Activated T-cell treated with anti-CD3 and anti-CD28 coated beads, Interleukin-2, amount 50 U/mL, for 1 hour (primary cell): Measurements from ENCODE around the gene TTLL8.
"Not testable (repeated sequence)": the region's sequence is repeated elsewhere in the genome, so short reads cannot be mapped to it uniquely, and the experiment has no call there.

Experiments
- DNase-seq: peaks from one replicate; pipeline ENCODE4 v3.0.0-alpha.2; 2020

TTLL8 gene

DNA sequence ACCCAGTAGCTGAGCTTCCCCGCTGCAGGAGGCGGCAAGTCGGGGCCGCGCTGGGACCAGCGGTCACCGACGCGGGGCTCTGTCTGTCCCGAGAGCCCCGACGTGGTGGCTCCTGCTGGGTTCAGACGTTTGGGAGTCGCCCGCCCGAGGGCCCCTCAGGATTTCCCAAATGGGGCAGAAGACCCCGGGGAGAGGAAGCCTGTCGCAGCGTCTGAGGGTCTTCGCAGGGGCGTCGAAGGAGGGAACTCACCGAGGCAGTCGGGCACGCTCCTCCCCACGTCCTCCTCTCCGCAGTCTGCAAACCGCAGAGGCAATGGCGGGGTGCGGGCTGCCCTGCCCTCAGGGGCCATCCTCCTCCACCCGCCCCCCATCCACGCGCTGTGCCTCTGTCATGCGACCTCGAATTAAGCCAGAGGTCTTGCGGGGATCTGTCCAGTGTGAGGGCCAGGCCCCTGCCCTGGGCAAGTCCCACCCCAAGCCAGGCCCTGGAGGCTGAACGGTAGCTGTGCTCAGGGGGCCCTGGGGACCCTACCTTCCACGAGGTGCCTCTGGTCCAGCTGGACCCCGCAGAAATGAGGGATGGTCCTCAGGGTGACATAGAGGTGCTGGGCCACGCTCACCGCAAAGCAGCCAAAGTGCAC, 58.0 kb downstream of the TTLL8 start:
- no peak for DNase-seq

GRCh38 chr22:49999063-49999945, 58.8 kb downstream of the TTLL8 start:
- peak; percentile 38 for DNase-seq

- no peak for DNase-seq
Measured at GRCh38 chr22:49998718-49999062, 59.4 kb downstream of the TTLL8 start.

DNA sequence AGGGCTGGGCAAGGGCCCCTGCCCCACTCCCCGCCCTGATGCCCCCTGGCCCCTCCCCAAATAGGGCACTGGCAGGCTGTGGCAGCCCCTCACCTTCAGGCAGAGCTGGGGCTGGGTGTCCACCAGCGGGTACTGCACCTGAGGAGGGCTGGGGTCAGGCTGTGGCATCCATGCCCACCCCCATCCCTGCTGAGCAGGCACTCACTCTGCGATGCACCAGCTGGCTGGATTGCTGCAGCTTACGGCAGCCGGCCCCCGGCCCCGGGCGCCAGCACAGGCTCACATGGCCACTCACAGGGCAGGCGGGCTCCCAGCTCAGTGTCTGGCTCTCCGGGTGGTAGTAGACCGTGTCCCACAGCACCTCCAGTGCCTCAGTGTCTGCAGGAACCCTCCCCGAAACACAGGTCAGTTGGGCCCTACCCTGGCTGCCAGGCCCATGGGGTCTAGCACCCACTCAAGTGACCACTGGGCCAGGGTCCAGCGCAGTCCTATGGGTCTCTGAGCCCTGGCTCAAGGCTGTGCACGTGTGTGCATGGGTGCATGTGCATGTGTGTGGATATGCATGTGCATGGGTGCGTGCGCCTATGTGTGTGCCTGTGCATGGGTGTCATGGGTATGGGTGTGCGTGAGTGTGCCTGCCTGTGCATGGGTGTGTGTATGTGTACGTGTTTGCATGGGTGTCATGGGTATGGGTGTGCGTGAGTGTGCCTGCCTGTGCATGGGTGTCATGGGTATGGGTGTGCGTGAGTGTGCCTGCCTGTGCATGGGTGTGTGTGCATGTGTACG, 60.0 kb downstream of the TTLL8 start:
- DNase-seq, result no peak

- DNase-seq, result no peak
Measured at GRCh38 chr22:49997251-49997599, 60.9 kb downstream of the TTLL8 start.

DNA sequence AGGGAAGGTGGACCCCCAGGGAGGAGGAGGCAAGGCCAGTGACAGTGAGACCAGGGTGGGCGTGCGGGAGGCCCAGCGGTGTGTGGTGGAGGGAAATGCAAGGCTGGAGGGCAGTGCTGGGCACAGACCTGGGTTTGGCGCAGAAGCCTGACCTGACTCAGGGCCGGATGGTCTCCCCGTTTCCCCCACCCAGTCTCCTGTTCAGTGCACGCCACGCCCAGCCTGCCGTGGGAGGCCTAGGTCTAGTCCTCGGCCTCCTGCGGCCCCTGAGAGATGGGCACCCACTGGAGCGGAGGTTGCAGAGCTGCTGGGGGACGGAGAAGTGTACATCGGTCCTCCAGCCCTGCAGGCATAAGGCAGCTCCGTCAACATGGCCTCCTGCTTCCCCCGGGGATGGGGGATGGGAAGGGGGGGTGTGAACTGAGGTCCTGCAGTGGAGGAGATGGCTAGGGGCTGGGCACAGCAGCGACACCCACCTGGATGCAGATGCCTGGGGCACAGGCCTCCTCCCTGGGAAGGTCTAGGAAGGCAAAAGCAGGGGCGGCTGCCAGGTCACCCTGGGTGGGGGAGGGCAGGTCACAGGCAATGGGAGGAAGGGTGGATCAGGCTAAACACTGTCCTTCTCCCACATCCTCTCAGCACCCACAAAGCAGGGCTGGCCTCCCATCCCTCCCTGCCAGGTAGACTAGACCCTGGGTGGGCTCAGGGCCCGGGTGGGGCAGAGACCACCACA, 61.4 kb downstream of the TTLL8 start:
- DNase-seq, result no peak

DNA sequence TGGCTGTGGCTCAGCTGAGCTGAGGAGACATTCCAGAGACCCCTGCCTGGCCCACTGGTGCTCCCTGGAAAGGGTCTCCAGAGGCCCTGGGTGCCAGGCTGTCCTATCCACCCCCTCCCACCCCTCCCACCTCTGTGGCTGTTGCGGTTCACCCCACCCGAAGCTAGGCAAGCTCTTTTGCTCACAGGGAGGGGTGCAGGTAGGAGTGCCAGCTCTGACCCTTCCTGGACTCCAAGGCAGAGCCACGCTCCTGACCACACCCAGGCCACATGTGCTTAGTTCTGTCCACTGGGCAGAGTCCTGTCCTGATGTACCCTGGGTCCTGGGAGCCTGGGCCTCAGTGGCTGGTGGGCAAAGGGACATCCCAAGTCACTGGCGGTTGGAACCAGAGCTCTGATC, 62.0 kb downstream of the TTLL8 start:
- DNase-seq, result no peak

DNA sequence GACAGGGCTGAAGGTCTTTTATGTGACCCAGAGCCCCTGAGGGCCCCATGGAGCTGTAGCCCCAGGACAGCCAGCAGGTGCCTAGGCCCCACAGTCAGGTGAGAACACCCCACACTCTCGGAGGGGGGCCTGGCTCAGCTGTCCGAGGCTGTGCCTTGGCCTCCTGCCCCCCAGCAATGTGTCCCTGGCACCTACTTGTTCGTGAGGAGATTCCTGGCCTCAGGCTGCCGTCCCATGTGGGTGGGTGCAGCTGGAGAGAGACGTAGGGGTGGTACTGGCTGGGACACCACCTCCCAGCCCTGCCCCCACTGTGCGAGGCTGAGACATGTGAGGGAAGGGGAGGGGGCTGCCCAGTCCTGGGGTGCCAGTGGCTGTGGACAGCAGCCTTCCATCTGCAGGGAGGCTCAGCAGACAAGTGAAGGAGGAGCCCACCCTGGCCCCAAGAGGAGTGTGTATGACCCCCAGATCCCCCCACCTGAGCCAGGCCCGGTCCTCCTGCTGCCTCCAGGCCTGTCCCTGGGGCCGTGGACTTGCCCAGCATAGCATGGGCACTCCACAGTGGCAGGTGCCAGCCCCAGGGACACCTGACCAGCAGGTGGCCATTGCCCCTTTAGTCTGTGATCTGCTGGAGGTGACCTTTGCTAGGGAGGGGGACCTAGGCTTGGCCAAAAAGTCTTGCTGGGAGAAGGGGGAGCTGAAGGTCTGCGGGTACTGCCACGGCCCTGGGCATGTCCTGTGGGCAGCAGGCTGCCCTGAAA, 62.6 kb downstream of the TTLL8 start:
- DNase-seq, result no peak

GRCh38 chr22:49995041-49995360, 63.1 kb downstream of the TTLL8 start:
- DNase-seq, result no peak

DNA sequence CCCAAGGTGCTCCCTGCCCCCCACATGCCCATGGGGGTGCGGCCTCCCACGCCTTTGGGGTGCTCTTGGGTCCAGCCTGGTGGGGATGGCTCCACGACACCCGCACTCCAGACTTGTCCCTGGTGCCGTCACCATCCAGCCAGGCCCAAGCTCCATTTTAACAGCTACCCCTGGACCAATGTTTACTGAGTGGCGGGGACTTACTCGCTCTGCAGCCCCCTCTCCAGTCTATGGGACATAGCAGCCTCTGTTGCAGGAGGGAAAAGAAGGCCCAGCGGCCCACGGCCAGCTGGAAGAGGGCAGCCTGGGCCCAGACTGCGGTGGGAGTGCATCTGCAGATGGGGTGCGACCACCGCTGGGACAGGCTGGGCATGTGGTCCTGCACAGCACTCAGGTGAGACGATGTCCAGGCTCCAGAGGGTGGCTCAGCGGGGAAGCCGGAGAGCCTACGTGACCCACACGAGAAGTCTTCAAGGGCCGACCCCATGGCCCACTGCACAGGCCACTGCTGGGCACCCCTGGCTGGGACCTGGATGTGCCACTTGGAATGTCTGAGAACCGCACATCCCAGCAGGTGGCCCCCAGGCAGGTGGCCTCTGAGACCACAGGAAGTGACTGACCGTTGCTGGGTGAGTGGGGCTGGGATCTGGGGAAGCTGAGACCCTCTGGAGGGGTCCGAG, 63.6 kb downstream of the TTLL8 start:
- no peak for DNase-seq

- no peak for DNase-seq
Measured at GRCh38 chr22:49993649-49994360, 64.3 kb downstream of the TTLL8 start.

- peak; percentile 74 for DNase-seq
Measured at GRCh38 chr22:49992921-49993648, 65.0 kb downstream of the TTLL8 start.

GRCh38 chr22:49991907-49992533, 66.1 kb downstream of the TTLL8 start:
- no peak for DNase-seq

- DNase-seq, result no peak
Measured at GRCh38 chr22:49991167-49991566, 66.9 kb downstream of the TTLL8 start.

GRCh38 chr22:49989826-49990225, 68.3 kb downstream of the TTLL8 start:
- not testable (repeated sequence) for DNase-seq

GRCh38 chr22:49986325-49986724, 71.8 kb downstream of the TTLL8 start:
- no peak for DNase-seq

- DNase-seq, result peak; percentile 68
Measured at GRCh38 chr22:49983148-49984042, 74.7 kb downstream of the TTLL8 start.

GRCh38 chr22:49981799-49982198, 76.3 kb downstream of the TTLL8 start:
- not testable (repeated sequence) for DNase-seq
